GM18508 (cell line): ENCODE measurements around the gene ZNF683.
"Not testable (repeated sequence)": the region's sequence is repeated elsewhere in the genome, so short reads cannot be mapped to it uniquely, and the experiment has no call there.

ENCODE experiments used
- ATAC-seq: cut with Tn5 transposase; IDR thresholded peaks from one replicate; pipeline ENCODE4 v1.9.1; 2021; ENCODE audit warnings: moderate number of reproducible peaks; ENCODE audit not compliant: insufficient read depth, unreplicated experiment

The ZNF683 gene

GRCh38 chr1:26387447-26387846 is 14.9 kb upstream of the ZNF683 start:
- no peak for ATAC-seq

- ATAC-seq: not testable (repeated sequence)
Observed at GRCh38 chr1:26385063-26385462, 12.5 kb upstream of the ZNF683 start.

DNA sequence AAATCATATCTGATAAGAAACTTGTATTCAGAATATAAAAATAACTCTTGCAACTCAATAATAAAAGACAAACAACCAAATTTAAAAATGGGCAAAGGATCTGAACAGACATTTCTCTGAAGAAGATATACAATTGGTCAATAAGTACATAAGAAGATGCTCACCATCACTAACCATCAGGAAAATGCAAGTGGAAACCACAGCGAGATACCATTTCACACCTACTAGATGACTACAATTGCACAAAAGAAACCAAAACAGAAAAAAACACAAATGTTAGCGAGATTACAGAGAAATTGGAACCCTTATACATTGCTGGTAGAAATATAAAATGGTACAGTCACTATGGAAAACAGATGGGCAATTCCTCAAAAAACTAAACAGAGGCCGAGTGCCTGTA is 11.5 kb upstream of the ZNF683 start:
- no peak for ATAC-seq

DNA sequence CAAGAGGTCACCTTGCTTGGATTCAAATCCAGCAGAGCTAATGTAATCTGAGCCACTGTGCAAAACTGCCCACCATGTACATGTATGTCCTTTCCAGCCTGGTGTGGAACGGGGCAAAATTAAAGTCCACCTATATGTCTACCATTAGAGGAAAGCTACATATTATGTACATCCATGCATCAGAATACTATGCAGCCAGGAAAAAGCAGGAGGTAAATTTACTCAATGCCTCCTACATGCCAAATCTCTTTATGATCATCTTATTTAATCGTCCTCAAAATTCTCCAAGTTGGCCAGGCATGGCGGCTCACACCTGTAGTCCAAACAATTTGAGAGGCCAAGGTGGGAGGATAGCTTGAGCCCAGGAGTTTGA is 6.3 kb upstream of the ZNF683 start:
- no peak for ATAC-seq

- ATAC-seq: no peak
Observed at GRCh38 chr1:26378088-26378878, 5.7 kb upstream of the ZNF683 start.

DNA sequence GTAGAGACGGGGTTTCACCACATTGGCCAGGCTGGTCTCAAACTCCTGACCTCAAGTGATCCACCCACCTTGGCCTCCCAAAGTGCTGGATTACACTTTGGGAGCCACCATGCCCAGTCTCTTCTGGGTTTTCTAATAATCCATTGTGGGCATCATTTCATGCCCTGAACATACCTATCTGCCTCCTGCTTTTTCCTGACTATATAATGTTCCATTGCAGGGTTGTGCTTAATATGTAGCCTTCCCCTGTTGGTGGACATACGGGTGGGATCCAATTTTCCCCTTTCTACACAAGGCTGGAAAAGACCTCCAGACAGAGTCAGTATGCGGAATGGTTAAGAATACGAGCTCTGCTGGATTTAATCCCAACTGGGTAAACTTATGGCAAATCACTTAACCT is 3.5 kb upstream of the ZNF683 start:
- no peak for ATAC-seq

DNA sequence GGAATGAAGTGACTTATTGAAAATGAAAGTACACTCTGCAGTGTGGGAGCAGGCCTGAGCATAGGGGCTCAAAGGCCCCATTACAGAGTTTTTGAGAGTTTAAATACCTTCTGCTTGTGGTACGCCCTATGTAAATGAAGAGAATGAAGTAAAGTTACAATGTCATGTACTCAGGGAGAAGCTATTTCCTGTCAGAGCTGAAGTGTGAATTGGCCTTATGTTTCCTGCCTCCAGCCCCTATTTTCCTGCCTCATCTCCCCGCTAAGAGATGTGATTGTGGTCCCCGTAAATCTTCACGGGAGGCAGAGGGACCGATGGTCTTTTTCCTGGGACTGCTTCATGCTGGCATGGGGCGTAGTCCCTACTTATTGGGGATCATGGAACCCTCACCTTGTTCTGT is 2.5 kb upstream of the ZNF683 start:
- ATAC-seq: no peak

GRCh38 chr1:26374361-26374760 is 1.8 kb upstream of the ZNF683 start:
- not testable (repeated sequence) for ATAC-seq

GRCh38 chr1:26373789-26374188 is 1.2 kb upstream of the ZNF683 start:
- ATAC-seq: no peak

- no peak for ATAC-seq
Observed at GRCh38 chr1:26373281-26373680, 731 bp upstream of the ZNF683 start.

DNA sequence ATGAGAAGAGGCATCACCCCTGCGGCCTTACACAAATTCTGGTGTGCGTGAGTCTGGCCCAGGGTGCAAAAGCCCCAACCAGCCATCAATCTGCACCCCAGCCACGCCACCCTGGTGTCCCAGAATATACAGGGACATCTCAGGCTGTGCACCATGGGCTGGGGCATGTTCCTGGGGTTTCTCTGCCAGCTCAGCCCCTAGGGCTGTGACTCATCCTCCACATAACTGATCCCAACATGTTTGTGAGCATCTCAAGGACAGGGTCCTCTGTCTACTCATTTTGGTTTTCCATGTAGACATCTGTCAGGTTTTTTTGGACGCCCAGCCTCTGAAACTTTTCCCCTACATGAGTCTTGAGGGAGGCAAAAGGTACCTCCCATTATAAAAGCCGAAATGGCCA is 511 bp downstream of the ZNF683 start:
- ATAC-seq: no peak

GRCh38 chr1:26370591-26371382 is 1.8 kb downstream of the ZNF683 start:
- ATAC-seq: no peak

GRCh38 chr1:26368486-26368885 is 4.1 kb downstream of the ZNF683 start:
- no peak for ATAC-seq

GRCh38 chr1:26368006-26368405 is 4.5 kb downstream of the ZNF683 start:
- no peak for ATAC-seq

GRCh38 chr1:26367441-26367840 is 5.1 kb downstream of the ZNF683 start:
- no peak for ATAC-seq

DNA sequence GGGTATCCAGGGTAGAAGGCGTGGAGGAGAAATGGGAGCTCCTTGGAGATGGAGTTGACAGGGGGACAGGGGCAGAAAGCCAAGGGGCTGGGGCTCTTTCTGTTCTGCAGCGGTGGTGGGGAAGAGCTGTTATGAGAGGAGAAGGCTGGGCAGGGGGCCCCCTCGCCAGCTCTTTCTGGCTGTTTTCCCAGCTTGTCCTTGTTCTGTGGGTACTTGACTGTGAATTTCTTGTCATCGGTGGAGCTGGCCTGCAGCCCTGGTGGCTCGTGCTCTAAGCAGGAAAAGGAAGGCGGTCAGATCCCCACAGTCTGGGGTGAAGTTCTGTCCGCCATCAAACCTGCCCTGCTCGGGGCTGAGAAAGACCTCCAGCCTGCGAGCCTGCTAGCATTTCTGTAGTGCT is 7.6 kb downstream of the ZNF683 start:
- no peak for ATAC-seq

DNA sequence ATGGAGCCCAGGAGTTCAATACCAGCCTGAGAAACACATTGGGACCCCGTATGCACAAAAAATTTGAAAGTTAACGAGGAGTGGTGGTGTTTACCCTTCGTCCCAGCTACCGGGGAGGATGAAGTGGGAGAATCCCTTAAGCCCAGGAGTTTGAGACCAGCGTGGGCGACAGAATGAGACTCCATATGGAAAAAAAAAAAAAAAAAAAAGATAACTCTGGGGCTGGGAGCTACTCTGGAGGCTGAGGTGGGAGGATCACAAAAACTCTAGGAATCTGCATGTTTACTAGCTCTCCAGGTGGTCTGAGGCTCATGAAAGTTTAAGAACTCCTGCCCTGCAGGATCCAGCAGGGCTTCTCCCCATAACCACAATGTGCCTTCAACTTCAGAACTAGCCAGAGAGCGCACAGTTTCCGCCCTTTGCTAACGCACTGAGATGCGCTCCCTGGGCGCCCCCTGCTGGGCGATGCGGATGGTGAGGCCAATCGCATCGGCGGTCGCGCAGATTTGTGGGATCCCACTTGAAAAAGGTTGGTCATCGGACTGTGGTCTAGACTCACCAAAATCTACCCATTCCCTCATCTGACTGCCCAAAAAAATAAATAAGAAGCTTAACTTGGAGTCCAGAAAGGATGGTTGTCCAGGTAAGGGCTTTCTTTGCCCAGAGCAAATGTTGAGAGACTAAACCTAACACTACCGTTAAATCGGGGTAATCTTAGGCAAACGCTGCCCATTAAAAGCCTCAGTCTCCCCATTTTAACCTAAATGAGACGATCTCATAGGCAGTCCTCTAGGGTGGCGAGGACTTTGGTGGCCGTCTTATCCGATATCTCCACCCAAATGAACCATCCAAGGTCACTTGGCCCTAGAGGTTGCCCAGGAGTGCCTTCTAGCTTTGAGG is 8.8 kb downstream of the ZNF683 start:
- ATAC-seq: no peak

GRCh38 chr1:26362331-26362730 is 10.2 kb downstream of the ZNF683 start:
- ATAC-seq: no peak

- ATAC-seq: no peak
Observed at GRCh38 chr1:26361605-26362122, 10.9 kb downstream of the ZNF683 start.

- no peak for ATAC-seq
Observed at GRCh38 chr1:26360807-26361604, 11.5 kb downstream of the ZNF683 start.
